Type B pancreatic cell (in vitro differentiated cells): ENCODE measurements around the gene KLF13. TPM values are rescaled to one million over a fixed set of nuclear protein-coding genes. Genes with fewer than 3 reads are reported as not detected.
A peak's percentile ranks its signal among the peaks of the same experiment; 100 is the strongest.

Experiments used
- DNase-seq: peaks from one replicate; pipeline ENCODE4 v3.0.0; 2021; ENCODE audit warnings: mixed read lengths; ENCODE audit not compliant: unreplicated experiment; ENCODE audit errors: extremely low spot score
- H3K27ac Mint-ChIP-seq: 2 replicates; pipeline ENCODE4 v1.8.0; 2021; ENCODE audit warnings: mild to moderate bottlenecking, mixed read lengths
- H3K27me3 Mint-ChIP-seq: 2 replicates; pipeline ENCODE4 v1.8.0; 2021; ENCODE audit warnings: mixed read lengths
- H3K36me3 Mint-ChIP-seq: 2 replicates; pipeline ENCODE4 v1.8.0; 2021; ENCODE audit warnings: mixed read lengths
- H3K4me1 Mint-ChIP-seq: one replicate; pipeline ENCODE4 v1.8.0; 2021; ENCODE audit warnings: mixed read lengths; ENCODE audit not compliant: unreplicated experiment
- H3K4me3 Mint-ChIP-seq: 2 replicates; pipeline ENCODE4 v1.8.0; 2021; ENCODE audit warnings: mild to moderate bottlenecking, mixed read lengths
- H3K9me3 Mint-ChIP-seq: 2 replicates; pipeline ENCODE4 v1.8.0; 2021; ENCODE audit warnings: mixed read lengths
- CTCF ChIP-seq: fragments of 200-600 bp; sonication (generic); conservative IDR thresholded peaks from 2 replicates; pipeline ENCODE4 v1.5.0; 2021; ENCODE audit warnings: antibody characterized with exemption, mild to moderate bottlenecking
- total RNA-seq: library from RNA; stranded (reverse); gene quantifications from 2 replicates; pipeline ENCODE4 v1.2.1, GENCODE V29; 2021; ENCODE audit warnings: low replicate concordance

Gene KLF13
- total RNA-seq, 1 donor from 2014 or later, result 38.6 TPM

GRCh38 chr15:31329640-31330010 is 3.0 kb downstream of the KLF13 start:
- H3K4me1 Mint-ChIP-seq, result peaks cover 34% of the 10 kb centered on the region
- peak overlapping the region; percentile 97 for H3K27ac Mint-ChIP-seq
- peak overlapping the region; percentile 93 for H3K4me3 Mint-ChIP-seq
- H3K9me3 Mint-ChIP-seq, result no peaks in the 10 kb centered on the region
- H3K27me3 Mint-ChIP-seq, result no peaks in the 10 kb centered on the region
- no peak for TF ChIP-seq CTCF
- H3K36me3 Mint-ChIP-seq, result no peaks in the 10 kb centered on the region
- no peak for DNase-seq

GRCh38 chr15:31330111-31330785 is 3.6 kb downstream of the KLF13 start:
- Mint-ChIP-seq H3K27me3 (no peaks in the 10 kb centered on the region), H3K9me3 (no peaks in the 10 kb centered on the region), H3K27ac (peak overlapping the region; percentile 97), H3K4me1 (peaks cover 29% of the 10 kb centered on the region), H3K36me3 (no peaks in the 10 kb centered on the region), H3K4me3 (peak overlapping the region; percentile 93)
- DNase-seq, result no peak
- TF ChIP-seq CTCF, result no peak

- TF ChIP-seq CTCF, result no peak
- peak overlapping the region; percentile 97 for H3K27ac Mint-ChIP-seq
- DNase-seq, result no peak
- peak overlapping the region; percentile 93 for H3K4me3 Mint-ChIP-seq
- peaks cover 29% of the 10 kb centered on the region for H3K4me1 Mint-ChIP-seq
- H3K27me3 Mint-ChIP-seq, result no peaks in the 10 kb centered on the region
- H3K36me3 Mint-ChIP-seq, result no peaks in the 10 kb centered on the region
- H3K9me3 Mint-ChIP-seq, result no peaks in the 10 kb centered on the region
Measured at GRCh38 chr15:31330836-31331235, 4.2 kb downstream of the KLF13 start.

GRCh38 chr15:31331389-31331788 is 4.8 kb downstream of the KLF13 start:
- H3K27ac Mint-ChIP-seq, result peak overlapping the region; percentile 22
- peaks cover 29% of the 10 kb centered on the region for H3K4me1 Mint-ChIP-seq
- peak overlapping the region; percentile 4 for H3K4me3 Mint-ChIP-seq

GRCh38 chr15:31332020-31332680 is 5.5 kb downstream of the KLF13 start:
- peak overlapping the region; percentile 4 for H3K4me3 Mint-ChIP-seq
- no peaks in the 10 kb centered on the region for H3K36me3 Mint-ChIP-seq
- peaks cover 33% of the 10 kb centered on the region for H3K4me1 Mint-ChIP-seq
- no peak for DNase-seq
- no peaks in the 10 kb centered on the region for H3K9me3 Mint-ChIP-seq
- no peak for TF ChIP-seq CTCF
- H3K27ac Mint-ChIP-seq, result peak overlapping the region; percentile 22
- no peaks in the 10 kb centered on the region for H3K27me3 Mint-ChIP-seq

More at GRCh38 chr15:31331389-31331788, 4.8 kb downstream of the KLF13 start:
- no peak for DNase-seq
- TF ChIP-seq CTCF, result no peak
- Mint-ChIP-seq H3K9me3 (no peaks in the 10 kb centered on the region), H3K36me3 (no peaks in the 10 kb centered on the region), H3K27me3 (no peaks in the 10 kb centered on the region)
